HepG2 (cell line): ENCODE data around the gene MTCL1. TPM values are rescaled to one million over a fixed set of nuclear protein-coding genes. Genes with fewer than 3 reads are reported as not detected.
A peak's percentile ranks its signal among the peaks of the same experiment; 100 is the strongest.

ENCODE experiments used
- ATAC-seq: fragments of 200-7000 bp; cut with Tn5 transposase; 3 replicates; pipeline ENCODE4 v1.9.1; 2020; ENCODE audit warnings: mild to moderate bottlenecking, moderate library complexity
- BruUV-seq: library from RNA; stranded (reverse); fragments of 400-500 nt; replicated peaks from 2 replicates; lab custom pipeline; 2021; lab: Mats Ljungman, UMichigan
- CTCF ChIA-PET: fragments of 300-600 bp; formaldehyde crosslinking; extraction: SDS; loops from one replicate; lab custom pipeline; 2021; ENCODE audit warnings: low total read pairs, inconsistent platforms, low intra/inter-chr PET ratio; lab: Yijun Ruan, JAX
- POLR2A ChIA-PET: fragments of 350-600 bp; sonication (Branson Sonifier 250); formaldehyde crosslinking; loops from one replicate; lab custom pipeline; 2020; ENCODE audit warnings: antibody characterized with exemption, inconsistent platforms; lab: Yijun Ruan, JAX
- DNase-seq: peaks from one replicate; pipeline ENCODE4 v3.0.0-alpha.2; 2015; ENCODE audit warnings: low spot score
- FAIRE-seq: peaks from 3 replicates; lab custom pipeline; 2011; peaks lifted over from hg19 to GRCh38; lab: Jason Lieb, UNC
- H2AFZ ChIP-seq: one replicate; pipeline ENCODE4 v1.6.1; 2011; ENCODE audit warnings: low read length, inconsistent platforms
- H3K27ac ChIP-seq: fragments of 300-600 bp; 3 replicates; pipeline ENCODE4 v1.8.0; 2011; ENCODE audit warnings: mixed run types, mild to moderate bottlenecking, mixed read lengths, low read length, inconsistent platforms; ENCODE audit not compliant: insufficient read depth; ENCODE audit errors: extremely low read length
- H3K27me3 ChIP-seq, 2 experiments: fragments of 200-600 bp in 1 of 2; 2 replicates in 1 of 2; 3 replicates in 1 of 2; pipeline versions ENCODE4 v1.6.0 to v1.8.0; 2011; ENCODE audit warnings: low read length in 2 of 2, mild to moderate bottlenecking in 2 of 2, moderate library complexity in 2 of 2, inconsistent platforms in 1 of 2; ENCODE audit not compliant: insufficient read depth in 2 of 2, control insufficient read depth in 1 of 2
- H3K36me3 ChIP-seq, 2 experiments: fragments of 200-600 bp in 1 of 2; replicated peaks in 1 of 2; 2 replicates in 1 of 2; 3 replicates in 1 of 2; pipeline versions ENCODE4 v1.5.1 to v1.8.0; 2011; ENCODE audit warnings: low read length in 2 of 2, inconsistent platforms in 1 of 2; ENCODE audit not compliant: insufficient read depth in 2 of 2, control insufficient read depth in 1 of 2
- H3K4me1 ChIP-seq: 2 replicates; pipeline ENCODE4 v1.5.1; 2012; ENCODE audit warnings: low read length, inconsistent platforms; ENCODE audit not compliant: insufficient read depth
- H3K4me2 ChIP-seq: 2 replicates; pipeline ENCODE4 v1.6.0; 2011; ENCODE audit warnings: low read depth, low read length, inconsistent platforms
- H3K4me3 ChIP-seq, 3 experiments: fragments of 200-600 bp in 1 of 3; sonication (generic), shearing (Covaris generic) in 1 of 3; replicated peaks in 1 of 3; 2 replicates each; pipeline ENCODE4 v1.5.1; 2011 to 2016; ENCODE audit warnings: low read length in 3 of 3, inconsistent platforms in 2 of 3, low read depth in 2 of 3, mild to moderate bottlenecking in 2 of 3, control low read depth in 1 of 3, mixed read lengths in 1 of 3; ENCODE audit not compliant: insufficient read depth in 1 of 3
- H3K79me2 ChIP-seq: one replicate; pipeline ENCODE4 v1.6.1; 2011; ENCODE audit warnings: low read length, inconsistent platforms; ENCODE audit not compliant: insufficient read depth
- H3K9ac ChIP-seq: 2 replicates; pipeline ENCODE4 v1.6.0; 2011; ENCODE audit warnings: mild to moderate bottlenecking, low read depth, low read length, inconsistent platforms; ENCODE audit not compliant: insufficient read depth
- H3K9me3 ChIP-seq: 2 replicates; pipeline ENCODE4 v1.5.1; 2012; ENCODE audit warnings: mild to moderate bottlenecking, low read length
- H4K20me1 ChIP-seq: 2 replicates; pipeline ENCODE4 v1.6.0; 2011; ENCODE audit warnings: inconsistent platforms, mild to moderate bottlenecking, low read length, moderate library complexity; ENCODE audit not compliant: insufficient read depth
- ATM ChIP-seq: fragments of 450-650 bp; IDR thresholded peaks from 2 replicates; pipeline ENCODE4 v1.7.1; 2017; ENCODE audit warnings: mild to moderate bottlenecking, borderline replicate concordance
- HNRNPLL ChIP-seq: fragments of 200-400 bp; formaldehyde crosslinking; IDR thresholded peaks from 2 replicates; pipeline ENCODE4 v1.6.1; 2017; ENCODE audit warnings: mild to moderate bottlenecking, low read depth, low read length; ENCODE audit not compliant: poor library complexity, severe bottlenecking
- HOXA9 ChIP-seq: sonication (generic); formaldehyde crosslinking; IDR thresholded peaks from 2 replicates; pipeline ENCODE4 v1.8.1; 2022; ENCODE audit warnings: missing genetic modification reagents, mild to moderate bottlenecking, moderate library complexity, borderline replicate concordance
- KDM6A ChIP-seq: IDR thresholded peaks from 2 replicates; pipeline ENCODE4 v1.6.1; 2016; ENCODE audit warnings: low read depth
- MXD4 ChIP-seq: IDR thresholded peaks from 2 replicates; pipeline ENCODE4 v1.6.1; 2016; ENCODE audit warnings: mild to moderate bottlenecking, missing biosample characterization, missing genetic modification reagents
- NFIB ChIP-seq: sonication (generic); formaldehyde crosslinking; IDR thresholded peaks from 2 replicates; pipeline ENCODE4 v1.9.0; 2021; ENCODE audit warnings: missing genetic modification reagents, mild to moderate bottlenecking, borderline replicate concordance
- NFKB2 ChIP-seq: sonication (generic); formaldehyde crosslinking; IDR thresholded peaks from 2 replicates; pipeline ENCODE4 v1.4.0; 2020; ENCODE audit warnings: missing genetic modification reagents, borderline replicate concordance
- PRMT3 ChIP-seq: sonication (generic); formaldehyde crosslinking; IDR thresholded peaks from 2 replicates; pipeline ENCODE4 v1.8.1; 2022; ENCODE audit warnings: low read depth, mild to moderate bottlenecking, moderate library complexity, missing genetic modification reagents, borderline replicate concordance
- SOX13 ChIP-seq, 3 experiments: fragments of 450-650 bp in 1 of 3; sonication (generic) in 1 of 3; formaldehyde crosslinking in 1 of 3; IDR thresholded peaks in 2 of 3; conservative IDR thresholded peaks in 1 of 3; 2 replicates each; pipeline versions ENCODE4 v1.5.0 to v1.6.1; 2016 to 2020; ENCODE audit warnings: antibody characterized with exemption in 1 of 3, mild to moderate bottlenecking in 1 of 3, missing compliant biosample characterization in 1 of 3, missing genetic modification reagents in 1 of 3, moderate library complexity in 1 of 3
- SP4 ChIP-seq: sonication (generic); formaldehyde crosslinking; IDR thresholded peaks from 2 replicates; pipeline ENCODE4 v1.8.1; 2023; ENCODE audit warnings: mild to moderate bottlenecking, missing genetic modification reagents
- ZNF382 ChIP-seq: sonication (generic); formaldehyde crosslinking; IDR thresholded peaks from 2 replicates; pipeline ENCODE4 v1.5.0; 2020; ENCODE audit warnings: missing genetic modification reagents, mild to moderate bottlenecking, borderline replicate concordance
- ZNF569 ChIP-seq: sonication (generic); formaldehyde crosslinking; IDR thresholded peaks from 2 replicates; pipeline ENCODE4 v1.5.0; 2020; ENCODE audit warnings: mild to moderate bottlenecking, missing genetic modification reagents, moderate library complexity, borderline replicate concordance
- ZNF619 ChIP-seq: sonication (generic); formaldehyde crosslinking; IDR thresholded peaks from 2 replicates; pipeline ENCODE4 v1.4.0; 2020; ENCODE audit warnings: mild to moderate bottlenecking, missing genetic modification reagents
- ZSCAN29 ChIP-seq: sonication (generic); formaldehyde crosslinking; conservative IDR thresholded peaks from 2 replicates; pipeline ENCODE4 v1.4.0; 2020; ENCODE audit warnings: mild to moderate bottlenecking, missing genetic modification reagents
- WGBS: methylation state at CpG from one replicate; pipeline ENCODE4 v1.1.6; 2017; ENCODE audit warnings: low lambda C conversion rate; 5-methylcytosine and 5-hydroxymethylcytosine counted together
- in situ Hi-C: cut with HindIII; loops from 2 replicates; pipeline ENCODE4 v1.10.0; 2017; ENCODE audit warnings: low pct_unique_long_range_greater_than_20kb; ENCODE audit not compliant: extremely low pct_ligation_motif_present
- intact Hi-C: fragments of 100-400 bp; cut with micrococcal nuclease; formaldehyde crosslinking; loops from one replicate; pipeline ENCODE4 v1.10.0; 2022; ENCODE audit not compliant: unreplicated experiment
- polyA plus RNA-seq, 8 experiments: library from polyadenylated mRNA; depleted of rRNA in 3 of 8; stranded (reverse) in 7 of 8; unstranded in 1 of 8; fragments of >200 nt; fragmentation: Illumina TruSeq in 4 of 8; extraction: Trizol in 4 of 8; gene quantifications; 2 replicates each; pipeline versions ENCODE4 v1.2.1 to v1.2.3, GENCODE V29; 2011 to 2016; ENCODE audit warnings: low read depth in 4 of 8, missing spikeins in 1 of 8, mixed read lengths in 1 of 8; ENCODE audit not compliant: insufficient read depth in 1 of 8
- total RNA-seq, 5 experiments: library from RNA; depleted of rRNA; stranded (reverse); fragments of >200 nt; fragmentation: Illumina TruSeq; extraction: Trizol; gene quantifications; 2 replicates each; pipeline ENCODE4 v1.2.3, GENCODE V29; 2016; ENCODE audit warnings: low read depth in 1 of 5
- TF ChIP-seq, protein P1 (sequence below): sonication (generic); formaldehyde crosslinking; IDR thresholded peaks from 2 replicates; pipeline ENCODE4 v1.8.0; 2023; ENCODE audit warnings: mild to moderate bottlenecking, missing genetic modification reagents

MTCL1 gene
- total and polyA plus RNA-seq, 2 of the 13 experiments (the other 11 are each of a cell fraction or from before 2014, with no cell fraction given), result 3.1 to 3.2 TPM

DNA sequence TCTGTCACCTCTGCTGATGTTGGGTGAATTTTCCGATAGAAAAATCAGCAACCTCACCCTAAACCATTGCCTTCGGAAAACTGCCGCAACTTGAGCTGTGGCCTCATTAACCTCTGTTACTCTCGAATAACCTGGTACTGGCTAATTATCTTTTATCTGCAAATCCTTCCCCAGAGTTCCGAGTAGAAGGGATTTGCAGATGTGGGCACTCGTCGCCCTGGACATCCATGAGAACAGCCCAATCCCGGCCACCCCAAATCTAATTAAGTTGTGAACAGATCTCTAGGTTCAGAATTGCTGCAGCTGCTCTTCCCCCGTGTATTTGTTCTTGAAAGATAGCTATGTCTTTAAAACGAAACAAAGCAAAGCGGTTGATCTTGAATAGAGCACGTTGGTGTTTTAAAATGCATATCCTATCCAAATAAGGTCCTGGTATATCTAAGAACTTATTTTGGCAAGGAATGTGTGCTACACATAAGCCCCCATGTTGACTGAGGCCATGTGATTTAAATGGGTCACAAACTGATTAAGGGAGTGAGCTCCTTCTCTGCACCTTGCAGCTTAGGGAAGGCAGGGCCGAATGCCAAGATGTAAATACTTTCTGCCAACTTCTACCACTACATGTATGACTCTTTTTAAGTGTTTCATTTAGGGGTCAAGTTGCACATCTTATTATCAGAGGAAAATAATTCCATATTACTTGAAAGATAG is 88.2 kb downstream of the MTCL1 start:
- Histone ChIP-seq H3K27me3 (no peaks in the 10 kb centered on the region), H3K4me1 (peaks cover 69% of the 10 kb centered on the region), H2AFZ (no peak overlapping the region), H4K20me1 (no peaks in the 10 kb centered on the region), H3K27ac (no peak overlapping the region), H3K36me3 (0 out of 5 replicates have a peak, but pooled peaks cover 0 to 1% of the 10 kb centered on the region in 2 experiments), H3K4me3 (peak overlapping the region; percentile 46 to 58 (median 48); a peak in 5 of 6 replicates), H3K4me2 (peak overlapping the region; percentile 85), H3K79me2 (no peaks in the 10 kb centered on the region), H3K9me3 (no peaks in the 10 kb centered on the region), H3K9ac (peak overlapping the region; percentile 13)
- no peak for TF ChIP-seq ZNF382 (CRISPR knock-in tag)
- TF ChIP-seq ATM, result no peak
- no peak for TF ChIP-seq KDM6A (CRISPR knock-in tag)
- no peak for TF ChIP-seq PRMT3 (CRISPR knock-in tag)
- no peak for TF ChIP-seq MXD4 (CRISPR knock-in tag)
- TF ChIP-seq ZNF569 (CRISPR knock-in tag), result no peak
- TF ChIP-seq NFKB2, result no peak
- no peak for TF ChIP-seq SP4 (CRISPR knock-in tag)
- TF ChIP-seq, protein P1, sequence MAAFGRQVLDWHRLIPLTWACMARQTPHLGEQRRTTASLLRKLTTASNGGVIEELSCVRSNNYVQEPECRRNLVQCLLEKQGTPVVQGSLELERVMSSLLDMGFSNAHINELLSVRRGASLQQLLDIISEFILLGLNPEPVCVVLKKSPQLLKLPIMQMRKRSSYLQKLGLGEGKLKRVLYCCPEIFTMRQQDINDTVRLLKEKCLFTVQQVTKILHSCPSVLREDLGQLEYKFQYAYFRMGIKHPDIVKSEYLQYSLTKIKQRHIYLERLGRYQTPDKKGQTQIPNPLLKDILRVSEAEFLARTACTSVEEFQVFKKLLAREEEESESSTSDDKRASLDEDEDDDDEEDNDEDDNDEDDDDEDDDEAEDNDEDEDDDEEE (CRISPR knock-in tag), result no peak
- no peak for TF ChIP-seq SOX13 (IDR thresholded peaks at IDR 0.05)
- no peak for TF ChIP-seq SOX13 (CRISPR knock-in tag; conservative IDR thresholded peaks at IDR 0.05 in 1 of 2, IDR thresholded peaks at IDR 0.05 in 1 of 2)
- TF ChIP-seq NFIB (CRISPR knock-in tag), result no peak
- TF ChIP-seq HOXA9 (CRISPR knock-in tag), result no peak
- no peak for TF ChIP-seq ZSCAN29
- TF ChIP-seq HNRNPLL, result no peak
- no peak for TF ChIP-seq ZNF619 (CRISPR knock-in tag)
- FAIRE-seq, result no peak
- ChIA-PET CTCF (no interaction called here), POLR2A (no interaction called here)
- intact Hi-C loops, result loop anchor here (10.0 kb wide), 1 partner anchor 89 kb away; the partner anchor contains the start of gene MTCL1
- no peak for DNase-seq
- 23% methylated on average over 13 of the region's 13 CpGs for WGBS
- BruUV-seq, result no TSS peak
- in situ Hi-C loops, result loop anchor here (5.0 kb wide), 1 partner anchor 86 kb away; the partner anchor contains the start of gene MTCL1
- ATAC-seq, result no peak
